ENCODE measurements around the gene TRMT6.

Gene TRMT6

GRCh38 chr20:5947276-5947675 is 3.1 kb downstream of the TRMT6 start:
- DNase-seq (ENCODE audit: low read depth): peak; percentile 54

GRCh38 chr20:5945963-5946362 is 4.4 kb downstream of the TRMT6 start:
- peak; percentile 91 for DNase-seq (ENCODE audit: low read depth)

GRCh38 chr20:5938456-5939029 is 11.8 kb downstream of the TRMT6 start:
- no peak for DNase-seq (ENCODE audit: low read depth)

- DNase-seq (ENCODE audit: low read depth): no peak
These were observed 14.1 kb downstream of the TRMT6 start for GRCh38 chr20:5936238-5936637.

- DNase-seq (ENCODE audit: low read depth): no peak
These were observed 14.9 kb downstream of the TRMT6 start for GRCh38 chr20:5935384-5935783.

GRCh38 chr20:5933802-5934436 is 16.4 kb downstream of the TRMT6 start:
- no peak for DNase-seq (ENCODE audit: low read depth)

GRCh38 chr20:5932796-5933195 is 17.5 kb downstream of the TRMT6 start:
- DNase-seq (ENCODE audit: low read depth): no peak

GRCh38 chr20:5931411-5931810 is 18.9 kb downstream of the TRMT6 start:
- DNase-seq (ENCODE audit: low read depth): no peak

GRCh38 chr20:5928836-5929715 is 21.3 kb downstream of the TRMT6 start:
- DNase-seq (ENCODE audit: low read depth): no peak

GRCh38 chr20:5927749-5928462 is 22.4 kb downstream of the TRMT6 start:
- DNase-seq (ENCODE audit: low read depth): no peak

- no peak for DNase-seq (ENCODE audit: low read depth)
These were observed 24.8 kb downstream of the TRMT6 start for GRCh38 chr20:5925551-5925950.

GRCh38 chr20:5923493-5923892 is 26.8 kb downstream of the TRMT6 start:
- no peak for DNase-seq (ENCODE audit: low read depth)

- no peak for DNase-seq (ENCODE audit: low read depth)
These were observed 29.8 kb downstream of the TRMT6 start for GRCh38 chr20:5920581-5920980.

GRCh38 chr20:5919626-5920544 is 30.4 kb downstream of the TRMT6 start:
- DNase-seq (ENCODE audit: low read depth): no peak

- peak; percentile 45 for DNase-seq (ENCODE audit: low read depth)
These were observed 31.3 kb downstream of the TRMT6 start for GRCh38 chr20:5918856-5919625.

GRCh38 chr20:5914859-5915258 is 35.5 kb downstream of the TRMT6 start:
- DNase-seq (ENCODE audit: low read depth): no peak

GRCh38 chr20:5913166-5913565 is 37.2 kb downstream of the TRMT6 start:
- no peak for DNase-seq (ENCODE audit: low read depth)

- no peak for DNase-seq (ENCODE audit: low read depth)
These were observed 40.1 kb downstream of the TRMT6 start for GRCh38 chr20:5910186-5910585.

- no peak for DNase-seq (ENCODE audit: low read depth)
These were observed 41.4 kb downstream of the TRMT6 start for GRCh38 chr20:5908981-5909380.

GRCh38 chr20:5900908-5901307 is 49.4 kb downstream of the TRMT6 start:
- no peak for DNase-seq (ENCODE audit: low read depth)

- no peak for DNase-seq (ENCODE audit: low read depth)
These were observed 50.9 kb downstream of the TRMT6 start for GRCh38 chr20:5899444-5899843.
